Brain pericyte (primary cell): Measurements from ENCODE around the gene PSAP.

Source experiments
- DNase-seq: peaks from one replicate; pipeline ENCODE4 v3.0.0-alpha.2; 2012; ENCODE audit warnings: low read depth, low spot score

Gene PSAP

DNA sequence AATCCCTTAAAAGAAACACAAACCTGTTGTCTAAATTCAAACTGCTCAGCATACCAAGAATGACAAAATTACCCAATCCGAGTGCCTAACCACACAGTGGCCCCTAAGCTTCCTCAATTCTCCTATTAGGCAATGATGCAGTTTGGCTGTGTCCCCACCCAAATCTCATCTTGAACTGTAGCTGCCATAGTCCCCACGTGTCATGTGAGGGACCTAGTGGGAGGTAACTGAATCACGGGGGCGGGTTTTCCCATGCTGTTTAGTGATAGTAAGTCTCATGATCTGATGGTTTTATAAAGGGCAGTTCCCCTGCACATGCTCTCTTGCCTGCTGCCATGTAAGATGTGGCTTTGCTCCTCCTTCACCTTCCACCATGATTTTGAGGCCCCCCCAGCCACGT lies 21.9 kb downstream of the PSAP start:
- DNase-seq, result no peak

DNA sequence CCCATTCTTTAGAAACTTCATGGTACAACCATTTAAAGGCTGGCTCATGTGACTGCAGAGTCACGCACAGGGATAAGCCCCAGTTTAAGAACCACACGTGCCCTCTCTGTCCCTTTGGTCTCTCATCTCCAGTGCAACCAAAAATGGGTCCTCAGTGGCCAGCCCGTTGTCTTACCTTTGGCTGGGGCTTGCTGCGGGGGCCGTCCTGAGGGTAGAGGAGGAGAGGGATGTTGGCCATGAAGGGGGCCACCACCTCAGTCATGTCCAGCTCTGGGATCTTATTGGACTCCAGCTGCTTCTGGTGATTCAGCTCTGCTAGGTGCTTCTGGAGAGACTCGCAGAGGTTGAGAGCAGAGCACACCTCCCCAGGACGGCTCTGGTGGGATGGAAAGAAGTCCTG lies 22.3 kb downstream of the PSAP start:
- no peak for DNase-seq

DNA sequence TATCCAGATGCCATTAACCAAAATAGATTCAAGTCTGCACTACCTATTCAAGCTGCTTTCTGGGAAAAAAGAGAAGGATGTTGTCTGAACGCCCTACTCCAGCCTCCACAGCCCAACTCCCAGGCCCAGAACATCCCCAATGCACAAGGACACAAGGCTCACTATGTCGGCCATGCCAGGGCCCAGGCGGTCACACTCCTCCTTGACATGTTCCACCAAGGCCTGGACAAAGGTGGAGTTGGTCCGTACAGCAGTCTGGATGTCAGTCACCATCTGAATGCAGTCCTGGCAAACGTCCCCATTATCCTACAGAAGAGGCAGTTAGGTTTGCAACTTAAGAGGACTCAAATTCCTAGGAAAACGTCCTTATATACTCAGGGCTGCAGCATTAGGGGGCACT lies 23.2 kb downstream of the PSAP start:
- DNase-seq, result no peak

DNA sequence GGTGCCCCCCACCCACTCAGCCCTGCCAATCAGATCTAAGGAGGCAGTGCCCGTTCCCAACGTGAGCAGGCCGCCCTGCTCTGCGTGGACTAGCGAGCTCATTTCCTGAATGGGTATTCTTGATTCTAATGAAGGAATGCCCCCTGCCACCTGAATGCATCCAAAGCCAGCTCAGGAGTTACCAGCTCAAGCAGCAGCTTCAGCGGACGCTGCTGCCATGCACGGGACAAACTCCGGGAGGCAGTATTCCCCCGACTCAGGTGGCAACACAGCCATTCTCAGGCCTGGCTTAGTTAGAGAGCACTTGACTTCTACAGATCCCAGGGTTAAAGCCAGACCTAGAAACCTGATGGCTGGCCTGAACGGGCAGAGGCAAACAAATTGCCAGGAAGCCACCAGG lies 25.8 kb downstream of the PSAP start:
- no peak for DNase-seq

DNA sequence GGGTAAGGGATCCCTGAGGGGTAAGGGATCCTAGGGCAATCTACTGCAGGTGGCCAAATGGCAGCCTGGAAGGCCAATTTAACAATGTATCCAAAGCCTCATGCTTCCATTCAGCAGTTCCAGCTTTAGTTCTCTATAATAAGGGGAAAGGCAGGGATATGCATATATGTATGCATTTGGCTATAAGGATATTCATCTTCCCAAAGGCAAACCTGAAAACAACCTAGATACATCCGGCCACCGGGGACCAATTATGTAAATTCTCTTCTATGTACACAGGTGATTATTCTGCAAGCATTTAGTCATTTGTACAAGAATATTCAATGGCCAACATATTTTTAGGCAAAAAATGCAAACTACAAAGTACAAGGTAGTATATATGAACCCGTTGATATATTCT lies 26.7 kb downstream of the PSAP start:
- no peak for DNase-seq

DNA sequence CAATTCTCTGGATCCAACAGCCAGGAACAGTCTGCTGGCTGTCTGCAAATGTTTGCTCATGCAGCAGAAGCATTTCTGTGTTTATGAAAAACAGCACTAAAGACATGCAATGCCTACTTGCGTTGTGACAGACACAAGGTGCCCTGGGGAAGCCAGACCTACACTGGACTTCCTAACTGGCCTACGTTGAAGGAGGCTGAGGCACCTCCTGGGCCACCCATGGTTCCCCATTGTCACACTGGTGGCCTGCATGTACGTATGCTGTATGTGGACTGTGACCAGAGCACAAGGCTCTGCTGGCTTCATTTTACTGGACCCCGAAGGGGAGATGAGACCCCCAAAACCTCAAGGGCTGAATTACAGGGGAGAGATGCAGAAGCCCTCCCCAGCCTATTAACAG lies 27.7 kb downstream of the PSAP start:
- no peak for DNase-seq

DNA sequence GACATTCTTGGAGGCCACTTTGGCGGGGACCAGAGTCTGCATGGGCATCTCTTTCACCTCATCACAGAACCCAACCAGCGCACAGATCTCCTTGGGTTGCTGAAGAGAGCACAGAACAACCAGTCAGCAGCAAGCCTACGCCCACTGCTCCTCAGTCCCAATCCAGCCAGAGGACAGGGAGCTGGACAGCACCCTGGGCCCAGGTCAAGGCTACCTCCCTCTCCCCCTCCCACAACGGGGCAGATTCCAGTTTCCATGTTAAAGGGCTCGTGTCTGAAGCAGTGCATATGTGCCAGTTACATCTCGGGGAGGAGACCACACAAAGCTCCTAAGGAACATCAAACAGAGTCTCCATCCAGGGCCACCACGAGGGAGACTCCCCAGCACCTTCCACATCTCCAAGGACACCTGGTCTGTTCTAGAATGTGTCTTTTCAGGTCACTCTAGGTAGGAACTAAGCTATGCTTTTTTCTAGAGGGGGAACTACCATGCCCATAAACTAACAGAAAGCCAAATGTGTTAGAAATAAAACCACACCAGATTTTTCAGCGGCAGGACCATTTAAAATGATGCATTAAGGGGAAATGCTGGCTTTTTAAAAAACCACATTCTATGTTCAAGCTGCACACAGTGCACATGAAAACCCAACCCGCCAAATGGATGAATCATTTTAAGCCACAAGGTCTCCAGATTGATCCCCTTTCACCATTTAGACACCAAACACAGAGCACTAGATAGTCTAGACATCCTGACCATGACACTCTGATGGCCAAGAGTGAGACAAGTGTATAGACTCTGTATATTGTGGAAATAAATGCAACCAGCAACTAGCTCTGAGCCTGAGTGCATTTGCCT lies 28.9 kb downstream of the PSAP start:
- no peak for DNase-seq

DNA sequence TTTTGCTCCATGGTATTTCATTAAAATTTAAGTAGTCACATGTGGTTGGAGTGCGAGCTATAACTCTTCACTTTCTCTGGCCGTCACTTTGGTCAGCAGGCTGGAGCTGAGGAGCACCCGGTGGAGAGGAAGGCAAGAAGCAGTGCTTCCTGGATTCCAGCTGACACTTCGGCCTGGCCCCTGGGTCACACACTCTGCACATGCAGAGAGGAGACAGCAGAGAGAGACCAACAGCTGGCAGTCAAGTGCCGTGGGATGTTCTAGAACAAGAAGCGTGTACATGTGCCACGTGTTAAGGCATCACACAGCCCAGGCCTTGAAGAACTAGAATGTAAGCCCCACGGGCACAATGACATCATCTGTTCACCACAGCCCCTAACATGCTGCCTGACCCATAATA lies 30.1 kb downstream of the PSAP start:
- DNase-seq, result no peak

DNA sequence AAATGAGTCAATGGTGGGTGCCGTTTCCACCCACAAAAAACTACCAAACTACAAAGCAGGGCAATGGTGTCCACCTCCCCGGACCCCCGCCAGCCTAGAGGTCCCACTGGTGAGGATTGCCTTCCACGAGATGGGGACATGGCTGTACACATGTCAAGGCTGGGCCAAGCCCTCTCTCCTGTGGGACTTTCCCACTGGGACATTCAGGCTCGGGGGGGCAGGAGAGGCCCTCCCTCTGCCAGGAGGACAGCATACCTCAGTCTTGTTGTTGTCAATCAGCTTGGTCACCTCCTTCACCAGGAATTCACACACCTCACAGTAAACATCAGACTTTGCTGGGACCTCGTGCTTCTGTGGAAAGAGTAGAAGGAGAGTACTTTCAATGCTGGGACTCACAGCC lies 31.1 kb downstream of the PSAP start:
- DNase-seq, result no peak

DNA sequence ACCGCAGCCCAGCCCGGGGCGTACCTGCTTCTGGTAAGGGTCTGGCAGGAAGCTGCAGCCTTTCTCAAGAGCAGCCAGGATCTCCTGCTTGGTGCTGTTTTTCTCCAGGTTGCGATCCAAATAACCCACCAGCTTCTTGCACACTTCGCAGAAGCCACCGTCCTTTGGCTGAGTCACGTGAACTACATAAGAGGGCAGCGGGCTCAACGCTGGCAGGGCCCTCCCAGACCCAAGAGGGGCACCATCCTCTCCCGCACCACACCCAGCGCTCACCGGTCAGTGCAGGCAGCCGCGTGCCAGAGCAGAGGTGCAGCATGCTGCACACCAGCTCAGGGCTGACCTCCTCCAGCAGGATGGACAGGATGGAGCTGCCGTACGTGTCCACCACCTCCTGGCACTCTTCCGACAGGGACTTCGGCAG lies 31.6 kb downstream of the PSAP start:
- no peak for DNase-seq

DNA sequence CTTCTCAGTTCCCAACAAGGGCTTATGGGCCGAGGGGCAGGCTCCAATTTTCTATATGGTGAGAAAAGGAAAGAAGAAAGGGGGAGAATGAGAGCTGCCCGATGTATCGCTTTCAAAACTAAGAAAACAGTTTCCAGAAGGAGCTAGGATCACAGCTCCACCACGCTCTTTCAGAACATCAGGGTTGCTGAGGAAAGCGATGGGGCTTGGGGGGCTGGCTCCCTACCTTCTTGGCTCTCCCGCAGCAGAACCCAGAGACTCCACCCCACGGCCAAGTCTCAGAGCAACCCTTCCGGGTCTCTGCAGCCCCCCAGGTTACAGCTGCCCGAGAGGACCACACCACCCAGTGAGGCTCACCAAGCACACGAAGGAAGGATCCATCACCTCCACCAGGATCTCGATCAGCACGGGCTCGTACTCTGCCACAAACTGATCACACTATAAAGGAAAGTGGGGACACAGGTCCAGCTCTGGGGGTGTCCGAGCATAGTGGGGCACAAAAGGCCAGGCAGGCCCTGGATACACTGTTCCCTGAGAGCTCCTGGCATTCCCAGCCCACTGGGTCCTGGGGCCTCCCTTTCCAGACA lies 32.3 kb downstream of the PSAP start:
- no peak for DNase-seq

DNA sequence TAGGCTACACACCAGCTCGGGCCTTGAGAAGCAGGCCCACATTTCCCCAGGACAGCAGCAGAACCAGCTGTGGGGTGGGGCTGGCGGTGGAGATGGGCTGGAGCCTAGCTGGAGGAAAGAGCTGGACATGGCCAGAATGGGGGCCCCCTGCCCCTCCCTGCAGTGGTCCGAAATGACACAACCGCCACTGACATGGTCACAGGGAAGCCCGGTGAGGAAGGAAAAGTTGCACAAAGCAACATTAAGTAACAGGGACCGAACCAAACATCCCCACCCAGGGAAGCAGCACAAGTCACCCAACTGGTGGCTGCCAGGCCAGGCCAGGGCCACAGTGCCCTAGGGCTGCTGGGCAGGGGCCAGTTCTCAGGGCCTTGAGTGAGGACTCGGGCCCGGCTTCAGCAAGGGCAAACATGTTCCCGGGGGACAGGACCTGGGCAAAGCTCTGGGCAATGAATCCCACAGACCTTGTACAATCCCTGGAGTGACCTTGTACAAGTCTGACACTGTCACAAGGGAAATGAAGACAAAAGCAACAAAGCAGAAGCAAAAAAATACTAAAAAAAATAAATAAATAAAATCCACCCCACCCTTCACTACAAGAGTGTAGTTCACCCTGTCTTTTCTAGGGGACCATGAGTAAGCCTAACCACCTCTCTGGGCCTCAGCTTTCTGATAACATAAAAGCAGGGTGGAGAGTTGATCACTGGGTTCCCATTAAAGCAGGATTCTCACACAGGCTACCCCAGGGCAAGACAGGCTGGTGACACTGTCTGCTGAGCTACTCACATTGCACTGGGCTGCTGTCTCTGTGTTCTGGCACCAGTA lies 33.0 kb downstream of the PSAP start:
- no peak for DNase-seq

DNA sequence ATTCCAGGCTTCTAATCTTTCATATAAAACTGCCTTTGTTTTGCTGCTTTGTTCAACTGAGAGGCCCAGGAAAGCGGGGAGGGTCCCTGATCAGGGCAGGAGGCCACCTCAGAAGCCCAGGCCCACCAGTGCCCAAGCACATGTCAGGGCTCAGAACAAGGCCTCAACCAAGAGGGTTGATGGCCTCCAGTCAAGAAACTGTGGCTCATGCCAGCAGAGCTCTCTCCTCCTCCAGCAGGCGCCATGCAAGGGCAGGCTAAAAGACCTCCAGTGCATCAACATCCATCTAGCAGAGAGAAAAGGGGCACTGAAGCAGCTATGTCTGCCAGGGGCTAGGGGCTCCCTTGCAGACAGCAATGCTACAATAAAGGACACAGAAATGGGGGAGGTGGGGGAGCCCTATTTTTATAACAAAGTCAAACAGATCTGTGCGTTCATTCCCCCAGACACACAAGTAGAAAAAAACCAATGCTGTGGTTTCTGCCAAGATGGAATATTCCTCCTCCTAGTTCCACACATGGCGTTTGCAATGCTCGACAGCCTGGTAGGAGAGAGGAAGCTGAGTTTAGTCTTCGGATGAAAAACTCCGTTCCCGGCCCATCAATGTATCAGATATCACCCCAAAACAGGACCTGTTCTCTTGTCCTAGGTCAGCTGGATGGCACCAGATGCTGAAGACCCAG lies 34.0 kb downstream of the PSAP start:
- no peak for DNase-seq

DNA sequence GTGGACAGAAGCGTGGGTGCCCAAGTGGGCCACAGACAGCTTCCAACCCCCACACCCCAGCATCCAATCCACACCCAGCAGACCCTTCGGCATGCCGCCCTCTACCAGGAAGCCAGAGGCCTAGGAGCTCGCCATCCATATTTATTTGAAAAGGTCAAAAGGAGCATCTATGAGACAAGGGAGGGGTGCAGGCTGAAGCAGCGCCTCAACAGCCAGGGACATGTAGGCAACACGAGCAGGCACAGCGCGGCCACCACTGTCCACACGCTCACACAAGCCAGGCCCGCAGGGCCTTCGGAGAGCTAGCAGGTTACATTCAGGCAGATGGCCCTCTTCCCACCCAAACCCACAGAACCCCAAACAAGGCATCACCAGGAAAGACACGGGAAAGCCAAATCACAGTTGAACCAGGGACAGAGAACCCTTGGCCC lies 34.6 kb downstream of the PSAP start:
- DNase-seq, result no peak

DNA sequence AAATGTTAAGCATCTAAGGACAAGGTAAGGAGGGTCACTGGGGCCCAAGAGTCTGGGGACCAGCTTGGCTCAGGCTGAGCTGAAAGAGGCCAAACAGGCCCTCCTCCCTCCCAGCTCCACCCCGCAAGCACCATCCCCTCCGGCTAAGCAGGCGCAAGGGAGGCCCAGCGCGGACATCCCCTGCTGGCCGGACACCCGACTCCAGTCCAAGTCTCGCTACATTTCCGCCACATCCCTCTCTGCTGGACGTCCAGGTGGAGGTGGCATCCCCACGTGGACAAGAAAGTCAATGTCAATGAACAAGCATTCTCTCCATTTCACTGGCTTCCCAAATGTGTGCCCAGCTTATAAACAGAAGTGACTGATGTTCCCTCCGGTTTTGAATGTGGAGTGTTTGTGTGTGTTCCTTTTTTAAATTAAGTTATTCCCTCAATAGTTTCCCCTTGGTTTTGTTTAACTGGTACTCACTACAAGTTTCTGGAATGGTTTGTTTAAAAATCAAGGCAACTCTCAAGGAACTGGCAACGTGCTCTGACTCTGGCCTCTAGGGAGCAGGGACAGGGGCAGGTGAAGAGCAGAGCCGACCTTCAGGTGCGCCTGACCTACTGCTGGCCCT lies 35.4 kb downstream of the PSAP start:
- no peak for DNase-seq

DNA sequence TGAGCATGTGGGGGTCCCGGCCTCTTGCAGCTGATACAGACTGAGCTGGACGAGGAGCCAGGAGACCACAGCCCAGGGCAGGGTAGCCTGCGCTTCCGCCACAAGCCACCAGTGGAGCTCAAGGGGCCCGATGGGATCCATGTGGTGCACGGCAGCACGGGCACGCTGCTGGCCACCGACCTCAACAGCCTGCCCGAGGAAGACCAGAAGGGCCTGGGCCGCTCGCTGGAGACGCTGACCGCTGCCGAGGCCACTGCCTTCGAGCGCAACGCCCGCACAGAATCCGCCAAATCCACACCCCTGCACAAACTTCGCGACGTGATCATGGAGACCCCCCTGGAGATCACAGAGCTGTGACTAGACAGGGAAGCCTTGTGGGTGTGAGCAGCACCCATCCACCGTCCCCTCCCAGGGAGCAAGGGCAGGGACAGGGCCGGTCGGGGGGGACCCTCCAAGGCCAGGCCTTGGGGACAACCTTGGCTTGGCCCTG lies 36.1 kb downstream of the PSAP start:
- DNase-seq, result no peak

DNA sequence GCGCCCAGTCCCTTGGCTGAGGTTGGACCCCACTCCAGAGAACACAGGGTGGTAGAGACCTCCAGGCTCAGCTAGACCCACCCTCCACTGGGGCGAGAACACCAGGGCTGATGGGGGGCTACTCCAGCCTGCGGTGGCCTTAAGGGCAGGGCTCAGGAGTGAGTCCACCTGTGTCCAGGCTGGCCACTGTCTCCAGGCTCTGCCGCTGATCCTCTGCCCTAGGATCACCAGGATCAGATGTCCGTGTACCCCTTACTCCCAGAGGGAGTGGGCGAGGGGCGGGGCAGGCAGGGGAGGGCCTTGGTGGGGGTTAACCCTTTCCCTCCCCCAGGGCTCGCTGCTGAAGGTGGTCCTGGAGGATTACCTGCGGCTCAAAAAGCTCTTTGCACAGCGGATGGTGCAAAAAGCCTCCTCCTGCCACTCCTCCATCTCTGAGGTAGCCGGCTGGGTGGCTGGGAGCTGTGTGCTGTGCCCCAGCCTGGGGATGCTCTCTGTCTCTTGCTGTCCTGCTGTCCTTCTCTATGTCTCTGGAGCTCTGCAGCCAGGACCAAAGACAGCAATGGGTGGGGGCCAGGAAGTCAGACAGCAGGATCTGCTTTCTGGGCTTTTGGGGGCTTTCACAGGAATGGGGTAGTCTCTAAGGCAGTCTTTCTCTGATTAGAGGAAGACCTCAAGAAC lies 38.0 kb downstream of the PSAP start:
- no peak for DNase-seq

DNA sequence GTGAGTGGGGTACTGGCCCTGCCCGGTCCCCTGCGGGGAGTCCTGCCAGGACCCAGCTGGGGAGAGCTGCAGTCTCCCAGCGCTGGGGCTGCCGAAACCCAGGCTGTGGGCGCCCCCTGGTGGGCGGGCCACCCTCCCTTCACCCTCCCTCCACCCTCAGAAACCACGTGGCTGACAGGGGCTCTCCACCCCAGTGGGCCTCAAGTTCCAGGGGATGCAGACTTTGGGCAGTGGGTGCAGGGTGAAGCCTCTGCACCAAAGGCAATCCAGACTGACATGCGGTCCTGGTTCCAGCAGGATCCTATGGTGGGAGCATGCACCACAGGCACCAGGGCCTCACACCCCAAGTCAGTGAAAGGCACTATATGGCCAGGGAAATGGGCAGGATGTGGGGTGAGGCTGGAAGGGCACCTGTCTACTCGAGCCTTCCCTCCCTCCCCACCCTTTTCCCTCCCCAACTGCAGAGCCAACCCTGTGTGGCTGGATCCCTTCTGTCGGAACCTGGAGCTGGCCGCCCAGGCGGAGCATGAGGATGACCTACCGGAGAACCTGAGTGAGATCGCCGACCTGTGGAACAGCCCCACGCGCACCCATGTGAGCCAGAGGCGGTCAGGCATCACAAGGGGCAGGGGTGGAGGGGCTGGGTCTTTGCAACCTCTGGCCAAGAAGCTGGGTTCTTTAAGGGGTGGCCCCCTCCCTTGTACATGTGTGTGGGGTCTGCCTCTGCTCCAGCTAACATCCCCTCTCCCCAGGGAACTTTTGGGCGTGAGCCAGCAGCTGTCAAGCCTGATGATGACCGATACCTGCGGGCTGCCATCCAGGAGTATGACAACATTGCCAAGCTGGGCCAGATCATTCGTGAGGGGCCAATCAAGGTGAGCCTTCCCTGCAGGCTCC lies 38.8 kb downstream of the PSAP start:
- no peak for DNase-seq

DNA sequence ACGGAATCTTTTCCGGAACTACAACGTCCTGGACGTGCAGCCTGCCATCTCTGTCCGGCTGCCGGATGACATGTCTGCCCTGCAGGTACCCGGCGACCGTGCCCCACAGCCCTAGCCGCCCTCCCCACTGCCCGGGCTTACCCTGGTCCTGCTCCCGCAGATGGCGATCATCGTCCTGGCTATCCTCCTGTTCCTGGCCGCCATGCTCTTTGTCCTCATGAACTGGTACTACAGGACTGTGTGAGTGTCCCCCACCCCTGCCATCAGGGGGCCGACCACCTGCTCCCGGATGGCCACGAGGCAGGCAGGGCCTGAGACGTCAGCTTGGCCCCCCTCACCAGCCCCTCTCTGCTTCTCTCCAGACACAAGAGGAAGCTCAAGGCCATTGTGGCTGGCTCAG lies 39.7 kb downstream of the PSAP start:
- no peak for DNase-seq
